SK-N-SH (cell line): ENCODE measurements around the gene TMIGD2. TPM values are rescaled to one million over a fixed set of nuclear protein-coding genes. Genes with fewer than 3 reads are reported as not detected.

Experiments
- CTCF ChIA-PET: fragments of 300-600, 350-600 bp; formaldehyde crosslinking; extraction: SDS; loops from one replicate; lab custom pipeline; 2021; lab: Yijun Ruan, JAX
- POLR2A ChIA-PET: fragments of 350-600 bp; sonication (Branson Sonifier 250); formaldehyde crosslinking; extraction: SDS; loops from one replicate; lab custom pipeline; 2020; ENCODE audit warnings: antibody characterized with exemption, inconsistent platforms; lab: Yijun Ruan, JAX
- DNase-seq: peaks from one replicate; pipeline ENCODE4 v3.0.0; 2012
- H2AFZ ChIP-seq: fragments of 200-600 bp; sonication (generic); 2 replicates; pipeline ENCODE4 v1.8.1; 2016; ENCODE audit warnings: antibody characterized with exemption, mild to moderate bottlenecking, low read depth
- H3F3A ChIP-seq: fragments of 200-600 bp; sonication (generic); replicated peaks from 2 replicates; pipeline ENCODE3; 2016; ENCODE audit warnings: antibody characterized with exemption, mild to moderate bottlenecking; ENCODE audit not compliant: insufficient read depth
- H3K27ac ChIP-seq, 2 experiments: fragments of 200-500 bp in 1 of 2; fragments of 200-600 bp in 1 of 2; sonication (Bioruptor generic) in 1 of 2; sonication (generic), shearing (Covaris generic) in 1 of 2; 2 replicates each; pipeline versions ENCODE4 v1.5.1 to v1.6.1; 2014 to 2016; ENCODE audit warnings: low read depth in 2 of 2, inconsistent platforms in 1 of 2, low read length in 1 of 2, mild to moderate bottlenecking in 1 of 2, mixed read lengths in 1 of 2
- H3K27me3 ChIP-seq: fragments of 200-600 bp; sonication (generic), shearing (Covaris generic); 2 replicates; pipeline ENCODE4 v1.6.1; 2016; ENCODE audit warnings: mixed run types; ENCODE audit not compliant: insufficient read depth
- H3K36me3 ChIP-seq, 2 experiments: fragments of 200-500 bp in 1 of 2; fragments of 200-600 bp in 1 of 2; sonication (Bioruptor generic) in 1 of 2; sonication (generic) in 1 of 2; replicated peaks in 1 of 2; 2 replicates each; pipeline versions ENCODE3 to v1.5.1; 2014 to 2016; ENCODE audit warnings: low read length in 1 of 2, mild to moderate bottlenecking in 1 of 2; ENCODE audit not compliant: insufficient read depth in 2 of 2, control insufficient read depth in 1 of 2
- H3K4me1 ChIP-seq, 2 experiments: fragments of 200-500 bp in 1 of 2; fragments of 200-600 bp in 1 of 2; sonication (Bioruptor generic) in 1 of 2; sonication (generic), shearing (Covaris generic) in 1 of 2; 2 replicates each; pipeline versions ENCODE4 v1.5.1 to v1.6.1; 2014 to 2016; ENCODE audit warnings: low read depth in 1 of 2, low read length in 1 of 2, mixed run types in 1 of 2; ENCODE audit not compliant: insufficient read depth in 2 of 2, control insufficient read depth in 1 of 2
- H3K4me2 ChIP-seq: fragments of 200-600 bp; sonication (generic), shearing (Covaris generic); 2 replicates; pipeline ENCODE4 v1.6.1; 2017; ENCODE audit warnings: mixed run types
- H3K4me3 ChIP-seq, 2 experiments: fragments of 200-500 bp in 1 of 2; fragments of 200-600 bp in 1 of 2; sonication (Bioruptor generic) in 1 of 2; sonication (generic), shearing (Covaris generic) in 1 of 2; 2 replicates each; pipeline versions ENCODE4 v1.5.1 to v1.8.1; 2014 to 2016; ENCODE audit warnings: low read depth in 2 of 2, inconsistent platforms in 1 of 2, low read length in 1 of 2, mild to moderate bottlenecking in 1 of 2, mixed read lengths in 1 of 2, moderate library complexity in 1 of 2
- H3K79me2 ChIP-seq: fragments of 200-600 bp; sonication (generic); 2 replicates; pipeline ENCODE4 v1.8.1; 2017; ENCODE audit warnings: mild to moderate bottlenecking; ENCODE audit not compliant: insufficient read depth
- H3K9ac ChIP-seq: fragments of 200-600 bp; sonication (generic); 2 replicates; pipeline ENCODE4 v1.6.1; 2017; ENCODE audit warnings: mixed run types
- H3K9me2 ChIP-seq: fragments of 200-600 bp; sonication (generic); 2 replicates; pipeline ENCODE4 v1.6.1; 2017; ENCODE audit warnings: mixed run types
- H3K9me3 ChIP-seq: fragments of 200-600 bp; sonication (generic); 2 replicates; pipeline ENCODE4 v1.6.1; 2017; ENCODE audit warnings: mixed run types, mild to moderate bottlenecking, moderate library complexity
- H4K20me1 ChIP-seq: fragments of 200-600 bp; sonication (generic); 2 replicates; pipeline ENCODE4 v1.6.1; 2017; ENCODE audit warnings: mild to moderate bottlenecking, mixed run types; ENCODE audit not compliant: insufficient read depth
- CHD2 ChIP-seq: fragments of 150-350 bp; IDR thresholded peaks from 2 replicates; pipeline ENCODE4 v1.6.1; 2018; ENCODE audit warnings: low read length; ENCODE audit not compliant: partially characterized antibody
- EP300 ChIP-seq, 2 experiments: IDR thresholded peaks; 2 replicates each; pipeline versions ENCODE4 v1.4.0 to v1.6.1; 2012; ENCODE audit warnings: borderline replicate concordance in 1 of 2, low read depth in 1 of 2, low read length in 1 of 2
- FOSL2 ChIP-seq: IDR thresholded peaks from 2 replicates; pipeline ENCODE4 v1.4.0; 2012; ENCODE audit warnings: low read depth, mild to moderate bottlenecking, moderate library complexity, borderline replicate concordance
- JUND ChIP-seq: IDR thresholded peaks from 2 replicates; pipeline ENCODE4 v1.4.0; 2012
- MAX ChIP-seq: IDR thresholded peaks from 2 replicates; pipeline ENCODE4 v1.4.0; 2012; ENCODE audit warnings: low read depth
- MEF2A ChIP-seq: IDR thresholded peaks from 2 replicates; pipeline ENCODE4 v1.4.0; 2012; ENCODE audit warnings: low read depth, borderline replicate concordance
- MXI1 ChIP-seq: IDR thresholded peaks from 2 replicates; pipeline ENCODE4 v1.6.1; 2012; ENCODE audit warnings: mild to moderate bottlenecking, low read depth, low read length, improper control_type of control experiment
- NFIC ChIP-seq: IDR thresholded peaks from 2 replicates; pipeline ENCODE4 v1.4.0; 2012; ENCODE audit warnings: borderline replicate concordance
- NRF1 ChIP-seq: IDR thresholded peaks from 2 replicates; pipeline ENCODE4 v1.6.1; 2012; ENCODE audit warnings: low read depth, mild to moderate bottlenecking, low read length
- PBX3 ChIP-seq: IDR thresholded peaks from 2 replicates; pipeline ENCODE4; 2012
- RAD21 ChIP-seq: IDR thresholded peaks from 2 replicates; pipeline ENCODE4 v1.6.1; 2012; ENCODE audit warnings: mild to moderate bottlenecking, low read length
- RFX5 ChIP-seq: IDR thresholded peaks from 2 replicates; pipeline ENCODE4 v1.6.1; 2012; ENCODE audit warnings: mild to moderate bottlenecking, improper control_type of control experiment, low read length
- SMC3 ChIP-seq: IDR thresholded peaks from 2 replicates; pipeline ENCODE4 v1.6.1; 2012; ENCODE audit warnings: low read depth, low read length, improper control_type of control experiment
- TAF1 ChIP-seq: IDR thresholded peaks from 2 replicates; pipeline ENCODE4 v1.6.1; 2012; ENCODE audit warnings: low read depth, mild to moderate bottlenecking, low read length, moderate library complexity, borderline replicate concordance
- TCF12 ChIP-seq: IDR thresholded peaks from 2 replicates; pipeline ENCODE4 v1.4.0; 2012
- ZBTB33 ChIP-seq: IDR thresholded peaks from 2 replicates; pipeline ENCODE4 v1.4.0; 2012; ENCODE audit warnings: low read depth, borderline replicate concordance
- WGBS: methylation state at CpG from one replicate; pipeline ENCODE4 v1.1.6; 2017; ENCODE audit warnings: low lambda C conversion rate; 5-methylcytosine and 5-hydroxymethylcytosine counted together
- polyA plus RNA-seq, 3 experiments: library from polyadenylated mRNA; depleted of rRNA; stranded (reverse); fragments of >200 nt; gene quantifications; 2 replicates each; pipeline ENCODE4 v1.2.3, GENCODE V29; 2012

The TMIGD2 gene
- polyA plus RNA-seq, 1 of the 3 experiments (the other 2 are of a cell fraction), result not detected

- no peak overlapping the region for H3K9ac ChIP-seq
- peaks cover 0 to 16% of the 10 kb centered on the region in 2 experiments; a peak in 2 of 4 replicates for H3K4me1 ChIP-seq
- TF ChIP-seq MEF2A (no peak), FOSL2 (no peak), SMC3 (no peak), TCF12 (no peak), NRF1 (no peak), CHD2 (no peak), JUND (no peak), RAD21 (no peak), TAF1 (no peak), EP300 (IDR thresholded peaks at IDR 0.05; ENCODE audit: borderline replicate concordance in 1 of 2, low read depth in 1 of 2, low read length in 1 of 2) (no peak), MAX (no peak), NFIC (no peak), RFX5 (no peak), MXI1 (no peak)
- peak overlapping the region; percentile 81 for H3K4me2 ChIP-seq
- POLR2A ChIA-PET, result no interaction called here
- no peaks in the 10 kb centered on the region for H3K9me2 ChIP-seq
- H3K4me3 ChIP-seq, result peak overlapping the region; percentile 54 to 83; a peak in 3 of 4 replicates
- DNase-seq, result peak; percentile 10
- CTCF ChIA-PET, result interaction anchor here (1.2 kb wide), 1 partner anchor 26 kb away, joined by 4 read pairs; no protein-coding TSS in a partner anchor
- H4K20me1 ChIP-seq, result no peaks in the 10 kb centered on the region
- peaks cover 7% of the 10 kb centered on the region; the same call in 1 of the 2 replicates for H3K79me2 ChIP-seq
- H3K27me3 ChIP-seq, result no peaks in the 10 kb centered on the region
- H3K27ac ChIP-seq, result no peak overlapping the region
- H3K9me3 ChIP-seq, result no peaks in the 10 kb centered on the region
- H2AFZ ChIP-seq, result peak overlapping the region; percentile 91; the same call in 1 of the 2 replicates
- peaks cover 6% of the 10 kb centered on the region for H3F3A ChIP-seq
- no peaks in the 10 kb centered on the region for H3K36me3 ChIP-seq
- WGBS, result 60% methylated on average over 13 of the region's 13 CpGs
Measured at GRCh38 chr19:4326215-4326836, 24.1 kb upstream of the TMIGD2 start.

GRCh38 chr19:4324228-4324627 lies 22.0 kb upstream of the TMIGD2 start:
- DNase-seq, result no peak
- H3F3A ChIP-seq, result peaks cover 6% of the 10 kb centered on the region
- no peak for TF ChIP-seq ZBTB33
- TF ChIP-seq PBX3, result no peak
- TF ChIP-seq FOSL2, result no peak
- H3K9me3 ChIP-seq, result no peaks in the 10 kb centered on the region
- WGBS, result 97% methylated on average over 11 of the region's 12 CpGs
- CTCF ChIA-PET, result no interaction called here
- H3K27ac ChIP-seq, result no peak overlapping the region
- H2AFZ ChIP-seq, result no peak overlapping the region
- H3K36me3 ChIP-seq, result no peaks in the 10 kb centered on the region
- no peaks in the 10 kb centered on the region for H3K27me3 ChIP-seq
- H3K9ac ChIP-seq, result no peak overlapping the region
- no peak overlapping the region for H3K4me3 ChIP-seq
- H3K9me2 ChIP-seq, result no peaks in the 10 kb centered on the region
- H3K79me2 ChIP-seq, result peaks cover 7% of the 10 kb centered on the region; the same call in 1 of the 2 replicates
- H4K20me1 ChIP-seq, result no peaks in the 10 kb centered on the region
- POLR2A ChIA-PET, result interaction anchor here (0.8 to 1.1 kb wide), 4 partner anchors 11 to 48 kb away, joined by 3 to 4 read pairs (median 4); no protein-coding TSS in a partner anchor
- H3K4me2 ChIP-seq, result no peak overlapping the region
- H3K4me1 ChIP-seq, result peaks cover 0 to 15% of the 10 kb centered on the region in 2 experiments; a peak in 2 of 4 replicates
